Left ventricle myocardium inferior (tissue), 1 donor: ENCODE results near the gene RNF157. TPM values are rescaled to one million over a fixed set of nuclear protein-coding genes. Genes with fewer than 3 reads are reported as not detected.

ENCODE experiments used
- DNase-seq: peaks from one replicate; pipeline ENCODE4 v3.0.0-alpha.2; 2020
- H3K27ac ChIP-seq: fragments of 200-600 bp; replicated peaks from 2 replicates; pipeline ENCODE4 v1.8.0; 2021
- H3K27me3 ChIP-seq: fragments of 200-600 bp; 2 replicates; pipeline ENCODE4 v1.8.0; 2021; ENCODE audit warnings: low read depth
- H3K36me3 ChIP-seq: fragments of 200-600 bp; 2 replicates; pipeline ENCODE4 v1.8.0; 2021
- H3K4me1 ChIP-seq: fragments of 200-600 bp; 2 replicates; pipeline ENCODE4 v1.8.0; 2021
- H3K4me3 ChIP-seq: fragments of 200-600 bp; 2 replicates; pipeline ENCODE4 v1.8.0; 2021; ENCODE audit warnings: mild to moderate bottlenecking, moderate library complexity
- H3K9me3 ChIP-seq: fragments of 200-600 bp; replicated peaks from 2 replicates; pipeline ENCODE4 v1.8.0; 2021
- CTCF ChIP-seq: fragments of 200-600 bp; IDR thresholded peaks from 2 replicates; pipeline ENCODE4 v1.8.0; 2021; ENCODE audit warnings: antibody characterized with exemption, mild to moderate bottlenecking, borderline replicate concordance
- intact Hi-C: fragments of 100-400 bp; cut with micrococcal nuclease; formaldehyde crosslinking; loops from one replicate; pipeline ENCODE4 v1.11.0; 2022
- total RNA-seq: library from RNA; stranded (reverse); fragmentation: NEBNext Ultra II Directional; extraction: Animal tissue kit (Norgen Biotek cat#: 25700); gene quantifications from one replicate; pipeline ENCODE4 v1.2.1, GENCODE V29; 2021
- donor health status: DM: no; HTN: yes; CAD: no; lungs with severe emphysema.

The RNF157 gene
- total RNA-seq, 1 donor from 2014 or later: 4.8 TPM

DNA sequence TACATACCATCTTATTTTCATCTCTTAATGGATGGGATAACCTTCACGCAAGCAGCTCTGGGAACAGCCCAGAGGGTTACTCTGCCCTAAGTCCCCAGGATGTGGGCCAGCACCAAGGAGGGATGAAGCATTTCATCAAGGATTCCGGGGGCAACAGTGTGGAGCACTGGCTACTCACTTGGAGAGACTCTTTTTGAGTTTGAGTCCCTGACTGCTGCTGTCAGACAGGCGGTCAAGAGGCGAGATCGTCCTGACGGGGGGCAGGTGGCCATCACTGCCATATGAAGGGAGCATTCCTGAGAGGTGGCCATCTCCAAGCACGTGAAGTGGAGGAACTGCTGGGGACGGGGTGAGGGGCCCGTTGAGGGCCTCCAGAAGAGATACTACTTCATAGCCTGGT, 81.1 kb downstream of the RNF157 start:
- intact Hi-C loops: no loop called here
- no peak overlapping the region for H3K27ac ChIP-seq
- no peaks in the 10 kb centered on the region for H3K27me3 ChIP-seq
- peaks cover 3% of the 10 kb centered on the region for H3K4me1 ChIP-seq
- peaks cover 13% of the 10 kb centered on the region for H3K36me3 ChIP-seq
- no peak overlapping the region for H3K4me3 ChIP-seq
- DNase-seq: no peak
- no peak for TF ChIP-seq CTCF
- H3K9me3 ChIP-seq: no peaks in the 10 kb centered on the region

GRCh38 chr17:76157759-76158158, 82.5 kb downstream of the RNF157 start:
- intact Hi-C loops: no loop called here
- peaks cover 3% of the 10 kb centered on the region for H3K4me1 ChIP-seq
- H3K36me3 ChIP-seq: peaks cover 13% of the 10 kb centered on the region
- H3K27me3 ChIP-seq: no peaks in the 10 kb centered on the region
- H3K4me3 ChIP-seq: no peak overlapping the region
- H3K9me3 ChIP-seq: no peaks in the 10 kb centered on the region
- TF ChIP-seq CTCF: no peak
- no peak for DNase-seq
- H3K27ac ChIP-seq: no peak overlapping the region

DNA sequence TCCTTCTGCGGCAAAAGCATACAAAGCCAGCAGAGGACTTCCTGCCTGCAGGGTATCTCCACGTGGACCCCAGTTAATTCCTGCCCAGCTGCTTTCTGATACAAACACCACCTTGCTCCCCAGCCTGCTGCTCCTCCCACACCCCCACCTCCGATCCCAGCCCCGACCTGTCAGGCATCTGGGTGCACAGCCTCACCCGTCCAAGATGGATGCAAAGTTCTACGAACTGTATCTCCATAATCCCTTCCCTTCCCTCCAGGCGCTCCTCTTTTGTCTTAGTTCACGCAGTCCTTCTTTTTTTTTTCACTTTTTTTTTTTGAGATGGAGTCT, 83.7 kb downstream of the RNF157 start:
- intact Hi-C loops: no loop called here
- H3K27ac ChIP-seq: no peak overlapping the region
- peaks cover 13% of the 10 kb centered on the region for H3K36me3 ChIP-seq
- H3K4me3 ChIP-seq: no peak overlapping the region
- DNase-seq: no peak
- TF ChIP-seq CTCF: no peak
- H3K27me3 ChIP-seq: no peaks in the 10 kb centered on the region
- no peaks in the 10 kb centered on the region for H3K9me3 ChIP-seq
- H3K4me1 ChIP-seq: peaks cover 3% of the 10 kb centered on the region

DNA sequence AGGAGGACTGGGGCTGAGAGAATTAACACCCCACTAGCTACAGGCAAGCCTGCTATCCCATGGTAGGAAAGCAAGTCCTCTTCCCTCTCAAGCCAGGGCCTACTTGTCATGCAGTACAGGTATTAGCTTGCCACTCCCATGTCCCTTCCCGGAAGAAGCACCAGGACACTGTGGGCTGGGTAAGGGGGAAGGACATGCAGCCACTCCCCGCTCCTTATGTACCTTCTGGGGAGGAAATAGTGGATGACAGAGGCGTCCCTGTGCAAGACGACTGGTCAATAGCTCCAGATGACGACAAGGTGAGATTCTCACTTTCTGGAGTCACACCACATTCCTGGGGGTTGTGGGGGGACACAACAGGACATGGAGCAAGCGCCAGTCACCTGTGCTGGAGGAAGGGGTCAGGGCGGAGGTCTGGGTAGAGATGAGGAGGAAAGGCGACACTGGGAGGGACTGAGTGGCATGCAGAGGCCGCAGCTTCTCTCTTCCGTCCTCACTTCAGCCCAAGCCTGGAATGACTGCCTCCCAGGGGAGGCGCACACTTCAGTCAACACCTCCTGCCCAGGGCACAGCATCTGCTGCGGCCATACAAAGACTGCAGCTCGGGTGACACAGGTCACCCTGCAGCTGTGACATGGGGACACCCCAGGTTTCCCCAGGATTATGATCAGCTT, 84.2 kb downstream of the RNF157 start:
- H3K4me3 ChIP-seq: no peak overlapping the region
- no peak for TF ChIP-seq CTCF
- H3K4me1 ChIP-seq: peaks cover 3% of the 10 kb centered on the region
- no peaks in the 10 kb centered on the region for H3K9me3 ChIP-seq
- intact Hi-C loops: no loop called here
- H3K27me3 ChIP-seq: no peaks in the 10 kb centered on the region
- no peak for DNase-seq
- peaks cover 14% of the 10 kb centered on the region for H3K36me3 ChIP-seq
- no peak overlapping the region for H3K27ac ChIP-seq

- peaks cover 18% of the 10 kb centered on the region for H3K36me3 ChIP-seq
- H3K9me3 ChIP-seq: no peaks in the 10 kb centered on the region
- no peak overlapping the region for H3K4me3 ChIP-seq
- DNase-seq: no peak
- H3K4me1 ChIP-seq: peaks cover 3% of the 10 kb centered on the region
- no peak for TF ChIP-seq CTCF
- H3K27me3 ChIP-seq: no peaks in the 10 kb centered on the region
- intact Hi-C loops: no loop called here
- no peak overlapping the region for H3K27ac ChIP-seq
Measured at GRCh38 chr17:76154936-76155845, 85.1 kb downstream of the RNF157 start.
